Putamen (tissue), 1 donor: ENCODE data around the gene ARID1B.
A peak's percentile ranks its signal among the peaks of the same experiment; 100 is the strongest.

Experiments
- DNase-seq: peaks from one replicate; pipeline ENCODE4 v3.0.0-alpha.2; 2016; ENCODE audit warnings: low spot score

The ARID1B gene

DNA sequence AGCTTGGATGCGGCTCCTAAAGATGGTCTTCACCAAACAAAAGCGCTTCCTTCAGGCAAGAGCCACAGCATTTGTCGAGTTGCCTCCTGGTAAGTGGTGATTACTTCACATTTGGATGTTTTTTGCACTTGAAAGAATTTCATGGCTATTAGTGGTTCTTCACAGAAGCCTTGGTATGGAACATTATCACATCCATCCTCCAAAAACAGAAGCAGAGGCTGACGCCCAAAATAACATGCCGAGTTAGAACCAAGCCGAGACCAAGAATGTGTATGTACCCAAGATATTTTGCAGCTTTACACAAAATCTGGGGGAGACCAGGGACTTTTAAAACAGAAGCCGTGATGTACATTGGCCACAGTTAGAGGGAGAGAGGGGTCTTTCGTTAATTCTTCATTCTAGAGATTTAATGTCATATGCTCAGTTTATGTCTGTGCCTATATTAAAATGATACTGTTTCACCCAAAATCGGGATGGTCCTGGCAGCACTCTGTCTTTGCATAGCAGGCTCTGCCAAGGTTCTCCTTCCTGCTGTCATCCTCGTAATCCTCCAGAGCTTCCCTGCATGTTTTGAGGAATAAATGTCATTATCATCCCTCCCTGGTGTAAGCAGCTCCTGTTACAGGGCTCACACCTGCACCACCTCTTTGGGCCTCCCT is 436.9 kb downstream of the ARID1B start:
- DNase-seq: no peak

- no peak for DNase-seq
These were observed 438.5 kb downstream of the ARID1B start for GRCh38 chr6:157215717-157216116.

DNA sequence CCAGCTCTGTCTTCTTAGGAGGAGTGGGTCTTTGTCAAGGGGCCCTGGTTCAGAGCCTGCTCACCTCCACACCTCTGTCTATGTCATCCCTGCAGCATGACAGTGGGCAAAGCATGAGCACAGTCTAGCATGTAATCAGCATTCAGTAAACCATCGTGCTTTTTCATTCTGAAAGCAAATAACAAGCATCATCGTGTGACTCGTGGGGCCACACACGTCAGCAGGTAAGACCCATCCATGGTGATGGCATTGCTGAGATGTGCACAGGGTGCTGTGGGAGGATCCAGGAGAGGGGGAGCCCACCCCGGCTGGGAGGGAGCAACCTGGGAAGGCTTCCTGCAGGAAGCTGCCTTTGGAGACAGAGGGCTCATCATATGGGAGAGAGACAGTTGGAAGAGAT is 439.4 kb downstream of the ARID1B start:
- DNase-seq: no peak

DNA sequence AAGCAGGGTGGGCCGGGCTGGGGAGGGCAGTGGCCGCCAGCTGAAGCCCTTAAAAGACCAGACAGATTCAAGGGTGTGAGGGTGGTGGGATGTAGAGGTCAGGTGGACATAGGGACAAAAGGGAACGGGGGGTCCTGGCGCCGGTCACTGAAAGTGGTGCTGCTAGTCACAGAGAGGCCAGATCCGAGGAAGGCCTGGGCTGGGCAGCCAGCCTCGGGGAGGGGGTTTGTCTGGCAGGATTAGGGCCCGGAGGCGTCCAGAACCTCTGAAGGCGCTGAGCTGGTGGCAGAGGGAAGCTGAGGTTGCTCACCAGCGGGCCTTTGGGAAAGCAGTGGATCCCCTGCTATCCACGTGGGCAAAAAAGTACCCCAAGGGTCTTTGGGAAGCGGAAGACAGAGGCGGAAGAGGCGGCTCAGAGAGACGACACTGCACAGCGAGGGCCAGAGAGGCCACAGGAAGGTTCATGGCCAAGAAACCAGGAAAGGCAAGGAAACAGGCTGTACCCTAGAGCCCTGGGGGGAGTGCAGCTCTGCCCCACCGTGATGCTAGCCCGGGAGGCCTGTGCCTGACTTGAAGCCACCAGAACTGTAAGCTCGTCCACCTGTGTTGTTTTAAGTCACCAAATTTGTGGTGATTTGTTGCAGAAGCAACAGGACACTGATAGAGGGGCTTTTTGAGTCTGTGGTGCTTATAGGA is 440.2 kb downstream of the ARID1B start:
- no peak for DNase-seq

DNA sequence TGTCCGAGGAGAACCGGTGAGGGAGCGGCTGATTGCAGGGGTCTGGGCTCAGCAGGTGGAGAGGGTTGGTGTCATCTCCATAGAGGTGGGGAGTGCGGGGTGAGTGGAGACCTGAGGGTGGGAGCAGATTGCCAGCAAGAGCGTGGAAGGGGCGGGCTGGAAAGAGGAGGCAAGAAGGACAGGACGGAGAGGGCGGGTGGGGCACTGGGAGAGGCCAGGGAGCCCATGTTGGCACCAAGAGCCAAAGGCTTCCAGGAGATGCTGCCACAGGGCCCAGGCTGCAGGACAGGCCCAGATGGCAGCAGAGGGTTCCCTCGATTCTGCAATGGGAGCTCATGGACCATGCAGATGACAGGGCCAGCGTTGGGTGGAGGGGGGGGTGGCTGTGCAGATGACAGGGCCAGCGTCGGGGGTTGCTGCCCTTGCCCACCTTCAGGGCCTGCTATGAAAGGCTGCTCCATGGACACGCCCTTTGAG is 440.8 kb downstream of the ARID1B start:
- no peak for DNase-seq

GRCh38 chr6:157218371-157219198 is 441.4 kb downstream of the ARID1B start:
- DNase-seq: no peak

GRCh38 chr6:157219201-157220200 is 442.3 kb downstream of the ARID1B start:
- no peak for DNase-seq

- DNase-seq: no peak
These were observed 443.3 kb downstream of the ARID1B start for GRCh38 chr6:157220485-157220884.

DNA sequence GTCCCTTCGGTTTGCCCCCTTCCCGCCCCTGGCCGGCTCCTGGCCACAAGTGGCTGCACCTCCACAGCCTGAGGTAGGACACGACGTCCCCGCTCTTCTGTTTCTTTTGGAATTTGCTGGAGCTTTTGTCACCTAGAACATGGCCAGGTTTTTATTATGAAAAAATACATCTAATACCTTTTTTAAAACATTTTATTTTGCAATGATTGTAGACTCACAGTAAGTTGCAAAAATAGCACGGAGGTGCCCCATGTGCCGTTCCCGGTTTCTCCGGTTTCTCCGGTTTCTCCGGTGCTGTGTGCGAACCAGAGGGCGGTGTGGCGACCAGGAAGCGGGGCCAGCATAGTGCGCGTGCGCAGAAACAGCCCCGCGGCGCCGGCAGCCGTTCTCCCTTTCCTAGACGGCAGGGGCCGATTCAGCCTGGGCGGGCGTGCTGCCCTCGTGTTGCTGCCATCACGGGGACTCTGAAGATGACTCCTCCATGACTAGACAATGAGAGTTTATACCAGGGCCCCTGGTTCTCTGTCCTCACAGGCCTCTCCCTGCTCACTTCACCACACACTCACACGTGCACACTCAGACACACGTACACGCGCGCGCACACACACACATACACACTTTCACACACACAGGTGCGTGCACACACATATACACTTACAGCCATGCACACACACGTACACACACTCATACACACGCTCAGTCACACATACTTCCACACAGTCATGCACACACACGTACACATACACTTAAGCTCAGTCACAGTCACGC is 444.1 kb downstream of the ARID1B start:
- peak; percentile 53 for DNase-seq

DNA sequence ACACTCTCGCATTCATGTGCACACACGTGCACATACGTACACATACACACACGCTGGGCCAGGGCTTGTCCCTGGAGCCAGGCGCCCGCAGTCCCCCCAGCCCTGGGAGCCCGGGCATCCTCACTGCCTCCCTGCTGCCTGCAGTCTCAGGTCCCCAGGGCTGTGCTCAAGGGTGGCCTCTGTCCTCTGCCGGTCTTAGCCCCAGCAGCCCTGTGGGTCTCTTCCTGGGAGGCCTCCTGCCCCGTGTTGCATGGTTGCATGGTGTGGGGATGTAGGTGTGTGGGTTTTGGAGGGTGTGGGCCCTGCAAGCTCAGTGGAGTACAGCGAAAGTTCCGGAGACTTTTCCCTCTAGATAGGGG is 444.6 kb downstream of the ARID1B start:
- DNase-seq: no peak

DNA sequence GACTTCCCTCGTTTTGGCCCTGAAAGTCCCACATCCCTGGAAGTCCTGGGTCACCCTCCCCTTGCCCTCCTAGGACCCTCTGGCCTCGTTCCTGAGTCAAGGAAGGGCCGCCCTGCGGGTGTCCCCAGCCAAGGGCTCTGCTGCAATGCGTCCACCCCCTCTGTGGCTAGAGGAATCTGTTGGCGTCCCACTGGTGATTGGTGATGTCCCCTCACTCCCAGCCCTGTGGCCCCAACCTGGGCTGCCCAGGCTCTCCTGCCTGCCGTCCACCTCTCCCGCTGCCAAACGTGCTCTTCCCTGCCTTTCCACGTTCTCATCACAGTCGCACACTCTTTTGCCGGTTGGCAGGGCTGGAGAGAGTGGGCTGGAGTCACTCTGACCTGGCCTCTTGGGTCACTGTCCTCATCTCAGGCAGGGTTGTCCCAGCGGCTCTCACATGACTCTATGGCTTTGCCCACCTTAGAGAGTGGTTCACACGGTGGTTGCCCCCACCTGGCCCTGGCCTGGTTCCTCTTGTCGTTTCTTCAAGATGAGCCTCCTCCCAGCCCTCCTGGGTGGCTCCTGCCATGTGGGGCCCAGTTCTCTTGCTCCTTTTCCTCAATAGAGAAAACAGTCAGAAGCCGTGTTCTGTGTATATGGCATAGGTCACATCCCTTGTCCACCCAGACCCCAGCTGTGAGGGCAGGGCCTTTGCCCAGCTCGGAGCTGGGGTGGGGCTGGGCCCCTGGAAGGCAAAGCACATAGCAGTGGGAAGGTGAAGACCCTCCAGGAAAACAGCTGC is 445.2 kb downstream of the ARID1B start:
- DNase-seq: no peak

GRCh38 chr6:157223021-157223430 is 445.8 kb downstream of the ARID1B start:
- DNase-seq: no peak

- no peak for DNase-seq
These were observed 446.3 kb downstream of the ARID1B start for GRCh38 chr6:157223511-157223910.

DNA sequence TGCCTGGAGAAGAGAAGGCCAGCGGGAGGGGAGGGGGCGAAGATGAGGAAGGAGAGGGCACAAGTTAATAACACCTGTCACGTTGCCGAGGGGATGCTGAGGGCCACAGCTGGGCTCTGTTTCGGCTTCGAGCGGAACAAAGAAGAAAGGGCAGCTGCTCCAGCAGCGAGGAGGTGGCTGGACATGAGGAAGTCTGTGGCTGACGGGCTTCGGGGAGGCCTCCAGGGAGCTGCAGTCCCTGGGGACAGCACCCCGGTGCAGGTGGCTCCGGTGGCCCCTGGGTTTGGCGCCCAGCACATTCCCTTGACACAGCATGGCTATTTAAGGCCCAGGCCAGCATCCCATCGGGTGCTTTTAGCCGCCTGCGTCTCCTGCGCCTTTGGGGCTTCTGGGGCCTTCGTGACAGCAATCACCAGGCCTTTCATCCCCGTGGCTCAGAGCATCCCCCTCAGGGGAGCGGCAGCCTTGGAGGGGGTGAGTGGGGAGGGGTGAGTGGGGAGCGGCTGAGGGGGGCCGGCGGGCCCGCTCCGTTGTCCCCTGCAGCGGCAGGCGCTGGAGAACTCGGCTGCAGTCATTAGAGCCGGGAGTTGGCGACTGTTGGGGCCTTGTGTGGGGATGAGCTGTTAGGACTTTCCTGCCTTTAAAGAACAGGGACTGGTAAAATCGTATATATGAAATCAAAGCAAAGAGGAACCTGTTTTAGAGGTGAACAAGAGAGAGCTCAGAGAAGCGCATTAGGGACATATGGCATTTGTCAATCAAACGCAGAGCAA is 447.2 kb downstream of the ARID1B start:
- DNase-seq: no peak

GRCh38 chr6:157224951-157225574 is 447.9 kb downstream of the ARID1B start:
- no peak for DNase-seq

DNA sequence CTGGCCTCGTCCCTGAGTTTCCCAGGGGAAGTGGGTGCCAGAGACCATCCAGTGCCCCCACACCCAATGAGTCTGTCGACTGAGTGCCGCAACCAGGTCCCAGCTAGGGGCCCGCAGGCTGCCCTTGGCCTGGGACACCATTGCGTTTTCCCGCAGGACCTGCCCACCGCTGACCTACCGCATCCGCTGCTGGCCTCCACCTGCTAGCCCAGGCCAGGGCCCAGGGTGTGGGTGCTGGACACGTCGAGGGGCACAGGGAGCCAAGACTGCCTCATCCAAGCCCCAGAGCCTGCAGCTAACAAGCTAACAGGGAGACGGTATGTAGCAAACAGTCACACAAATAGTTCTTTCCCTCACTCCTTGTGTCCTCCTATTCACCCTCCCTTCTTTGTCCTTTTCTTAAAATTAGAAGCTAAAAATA is 448.4 kb downstream of the ARID1B start:
- DNase-seq: no peak

- no peak for DNase-seq
These were observed 448.9 kb downstream of the ARID1B start for GRCh38 chr6:157226026-157226625.

- DNase-seq: no peak
These were observed 449.6 kb downstream of the ARID1B start for GRCh38 chr6:157226761-157227160.
